DOHH2 (cell line): Measurements from ENCODE around the gene MYO5A.

Source experiments
- CTCF ChIP-seq: fragments of 200-600 bp; sonication (generic); IDR thresholded peaks from one replicate; pipeline ENCODE4 v1.5.1; 2014; ENCODE audit warnings: antibody characterized with exemption, mild to moderate bottlenecking, low read depth, low read length; ENCODE audit not compliant: poor library complexity, severe bottlenecking
- EZH2phosphoT487 ChIP-seq: fragments of 200-600 bp; sonication (generic); IDR thresholded peaks from 2 replicates; pipeline ENCODE4 v1.6.1; 2017; ENCODE audit warnings: borderline replicate concordance, mild to moderate bottlenecking, antibody characterized with exemption, low read length, moderate library complexity, mixed read lengths

- TF ChIP-seq CTCF (no peak), EZH2phosphoT487 (no peak)
Observed at GRCh38 chr15:52352086-52352485, 176.6 kb downstream of the MYO5A start.
